WTC11 (cell line): ENCODE results near the gene DISC1.

Experiments used
- CBFB ChIP-seq: sonication (generic); formaldehyde crosslinking; IDR thresholded peaks from 2 replicates; pipeline ENCODE4 v1.8.1; 2022; ENCODE audit warnings: mild to moderate bottlenecking, low read depth, missing genetic modification reagents
- CREM ChIP-seq: sonication (generic); formaldehyde crosslinking; IDR thresholded peaks from 2 replicates; pipeline ENCODE4 v1.8.1; 2022; ENCODE audit warnings: mild to moderate bottlenecking, missing genetic modification reagents, moderate library complexity
- IRF2 ChIP-seq: sonication (generic); formaldehyde crosslinking; IDR thresholded peaks from 2 replicates; pipeline ENCODE4 v1.8.0; 2022; ENCODE audit warnings: low read depth, missing genetic modification reagents, borderline replicate concordance
- NFYB ChIP-seq: sonication (generic); formaldehyde crosslinking; conservative IDR thresholded peaks from 2 replicates; pipeline ENCODE4 v1.8.0; 2022; ENCODE audit warnings: low read depth, missing genetic modification reagents
- NR2C2 ChIP-seq: sonication (generic); formaldehyde crosslinking; IDR thresholded peaks from 2 replicates; pipeline ENCODE4 v1.8.0; 2022; ENCODE audit warnings: mild to moderate bottlenecking, missing genetic modification reagents
- NR3C1 ChIP-seq: sonication (generic); formaldehyde crosslinking; conservative IDR thresholded peaks from 2 replicates; pipeline ENCODE4 v1.8.1; 2023; ENCODE audit warnings: low read depth, mild to moderate bottlenecking, missing genetic modification reagents
- TCF7 ChIP-seq: sonication (generic); formaldehyde crosslinking; IDR thresholded peaks from 2 replicates; pipeline ENCODE4 v1.8.0; 2022; ENCODE audit warnings: mild to moderate bottlenecking, low read depth, missing genetic modification reagents, moderate library complexity
- TEAD4 ChIP-seq: sonication (generic); formaldehyde crosslinking; IDR thresholded peaks from 2 replicates; pipeline ENCODE4 v1.8.0; 2022; ENCODE audit warnings: mild to moderate bottlenecking, missing genetic modification reagents
- TF ChIP-seq, protein P1 (sequence below): sonication (generic); formaldehyde crosslinking; IDR thresholded peaks from 2 replicates; pipeline ENCODE4 v1.8.1; 2023; ENCODE audit warnings: mild to moderate bottlenecking, missing genetic modification reagents, borderline replicate concordance
- TF ChIP-seq, protein P2 (sequence below): fragments of 200-600 bp; IDR thresholded peaks from 2 replicates; pipeline ENCODE4 v1.8.0; 2022; ENCODE audit warnings: antibody characterized with exemption
- TF ChIP-seq, protein P3 (sequence below): sonication (generic); formaldehyde crosslinking; conservative IDR thresholded peaks from 2 replicates; pipeline ENCODE4 v1.8.1; 2022; ENCODE audit warnings: mild to moderate bottlenecking, missing genetic modification reagents
- TF ChIP-seq, protein P4 (sequence below): sonication (generic); formaldehyde crosslinking; IDR thresholded peaks from 2 replicates; pipeline ENCODE4 v1.8.1; 2022; ENCODE audit warnings: low read depth, missing genetic modification reagents, borderline replicate concordance
- TF ChIP-seq, protein P5 (sequence below): sonication (generic); formaldehyde crosslinking; IDR thresholded peaks from 2 replicates; pipeline ENCODE4 v1.8.0; 2022; ENCODE audit warnings: mild to moderate bottlenecking, missing genetic modification reagents
- TF ChIP-seq, protein P6 (sequence below): sonication (generic); formaldehyde crosslinking; IDR thresholded peaks from 2 replicates; pipeline ENCODE4 v1.8.0; 2023; ENCODE audit warnings: missing genetic modification reagents

DNA sequence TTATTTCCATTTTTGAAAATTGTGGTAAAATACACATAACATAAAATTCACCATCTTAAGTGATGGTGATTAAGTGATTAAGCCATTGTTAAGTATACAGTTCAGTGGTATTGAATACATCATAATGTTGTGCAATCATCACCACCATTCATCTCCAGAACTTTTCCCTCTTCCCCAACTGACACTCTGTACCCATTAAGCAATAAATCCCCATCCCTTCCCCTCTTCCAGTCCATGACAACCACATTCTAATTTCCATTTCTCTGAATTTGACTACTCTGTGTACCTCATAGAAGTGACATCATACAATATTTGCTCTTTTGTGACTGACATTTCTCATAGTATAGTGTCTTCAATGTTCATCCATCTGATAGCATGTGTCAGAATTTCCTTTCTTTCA lies 124.8 kb downstream of the DISC1 start:
- TF ChIP-seq, protein P1, sequence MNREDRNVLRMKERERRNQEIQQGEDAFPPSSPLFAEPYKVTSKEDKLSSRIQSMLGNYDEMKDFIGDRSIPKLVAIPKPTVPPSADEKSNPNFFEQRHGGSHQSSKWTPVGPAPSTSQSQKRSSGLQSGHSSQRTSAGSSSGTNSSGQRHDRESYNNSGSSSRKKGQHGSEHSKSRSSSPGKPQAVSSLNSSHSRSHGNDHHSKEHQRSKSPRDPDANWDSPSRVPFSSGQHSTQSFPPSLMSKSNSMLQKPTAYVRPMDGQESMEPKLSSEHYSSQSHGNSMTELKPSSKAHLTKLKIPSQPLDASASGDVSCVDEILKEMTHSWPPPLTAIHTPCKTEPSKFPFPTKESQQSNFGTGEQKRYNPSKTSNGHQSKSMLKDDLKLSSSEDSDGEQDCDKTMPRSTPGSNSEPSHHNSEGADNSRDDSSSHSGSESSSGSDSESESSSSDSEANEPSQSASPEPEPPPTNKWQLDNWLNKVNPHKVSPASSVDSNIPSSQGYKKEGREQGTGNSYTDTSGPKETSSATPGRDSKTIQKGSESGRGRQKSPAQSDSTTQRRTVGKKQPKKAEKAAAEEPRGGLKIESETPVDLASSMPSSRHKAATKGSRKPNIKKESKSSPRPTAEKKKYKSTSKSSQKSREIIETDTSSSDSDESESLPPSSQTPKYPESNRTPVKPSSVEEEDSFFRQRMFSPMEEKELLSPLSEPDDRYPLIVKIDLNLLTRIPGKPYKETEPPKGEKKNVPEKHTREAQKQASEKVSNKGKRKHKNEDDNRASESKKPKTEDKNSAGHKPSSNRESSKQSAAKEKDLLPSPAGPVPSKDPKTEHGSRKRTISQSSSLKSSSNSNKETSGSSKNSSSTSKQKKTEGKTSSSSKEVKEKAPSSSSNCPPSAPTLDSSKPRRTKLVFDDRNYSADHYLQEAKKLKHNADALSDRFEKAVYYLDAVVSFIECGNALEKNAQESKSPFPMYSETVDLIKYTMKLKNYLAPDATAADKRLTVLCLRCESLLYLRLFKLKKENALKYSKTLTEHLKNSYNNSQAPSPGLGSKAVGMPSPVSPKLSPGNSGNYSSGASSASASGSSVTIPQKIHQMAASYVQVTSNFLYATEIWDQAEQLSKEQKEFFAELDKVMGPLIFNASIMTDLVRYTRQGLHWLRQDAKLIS (CRISPR knock-in tag): no peak
- TF ChIP-seq, protein P2, sequence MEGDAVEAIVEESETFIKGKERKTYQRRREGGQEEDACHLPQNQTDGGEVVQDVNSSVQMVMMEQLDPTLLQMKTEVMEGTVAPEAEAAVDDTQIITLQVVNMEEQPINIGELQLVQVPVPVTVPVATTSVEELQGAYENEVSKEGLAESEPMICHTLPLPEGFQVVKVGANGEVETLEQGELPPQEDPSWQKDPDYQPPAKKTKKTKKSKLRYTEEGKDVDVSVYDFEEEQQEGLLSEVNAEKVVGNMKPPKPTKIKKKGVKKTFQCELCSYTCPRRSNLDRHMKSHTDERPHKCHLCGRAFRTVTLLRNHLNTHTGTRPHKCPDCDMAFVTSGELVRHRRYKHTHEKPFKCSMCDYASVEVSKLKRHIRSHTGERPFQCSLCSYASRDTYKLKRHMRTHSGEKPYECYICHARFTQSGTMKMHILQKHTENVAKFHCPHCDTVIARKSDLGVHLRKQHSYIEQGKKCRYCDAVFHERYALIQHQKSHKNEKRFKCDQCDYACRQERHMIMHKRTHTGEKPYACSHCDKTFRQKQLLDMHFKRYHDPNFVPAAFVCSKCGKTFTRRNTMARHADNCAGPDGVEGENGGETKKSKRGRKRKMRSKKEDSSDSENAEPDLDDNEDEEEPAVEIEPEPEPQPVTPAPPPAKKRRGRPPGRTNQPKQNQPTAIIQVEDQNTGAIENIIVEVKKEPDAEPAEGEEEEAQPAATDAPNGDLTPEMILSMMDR: no peak
- TF ChIP-seq NR2C2 (CRISPR knock-in tag) (no peak), TEAD4 (no peak), CBFB (CRISPR knock-in tag) (no peak), NFYB (CRISPR knock-in tag) (no peak), CREM (CRISPR knock-in tag) (no peak), TCF7 (CRISPR knock-in tag) (no peak), NR3C1 (CRISPR knock-in tag) (no peak), IRF2 (no peak)
- TF ChIP-seq, protein P3, sequence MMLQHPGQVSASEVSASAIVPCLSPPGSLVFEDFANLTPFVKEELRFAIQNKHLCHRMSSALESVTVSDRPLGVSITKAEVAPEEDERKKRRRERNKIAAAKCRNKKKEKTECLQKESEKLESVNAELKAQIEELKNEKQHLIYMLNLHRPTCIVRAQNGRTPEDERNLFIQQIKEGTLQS: no peak
- TF ChIP-seq, protein P4, sequence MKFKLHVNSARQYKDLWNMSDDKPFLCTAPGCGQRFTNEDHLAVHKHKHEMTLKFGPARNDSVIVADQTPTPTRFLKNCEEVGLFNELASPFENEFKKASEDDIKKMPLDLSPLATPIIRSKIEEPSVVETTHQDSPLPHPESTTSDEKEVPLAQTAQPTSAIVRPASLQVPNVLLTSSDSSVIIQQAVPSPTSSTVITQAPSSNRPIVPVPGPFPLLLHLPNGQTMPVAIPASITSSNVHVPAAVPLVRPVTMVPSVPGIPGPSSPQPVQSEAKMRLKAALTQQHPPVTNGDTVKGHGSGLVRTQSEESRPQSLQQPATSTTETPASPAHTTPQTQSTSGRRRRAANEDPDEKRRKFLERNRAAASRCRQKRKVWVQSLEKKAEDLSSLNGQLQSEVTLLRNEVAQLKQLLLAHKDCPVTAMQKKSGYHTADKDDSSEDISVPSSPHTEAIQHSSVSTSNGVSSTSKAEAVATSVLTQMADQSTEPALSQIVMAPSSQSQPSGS (CRISPR knock-in tag): no peak
- TF ChIP-seq, protein P5, sequence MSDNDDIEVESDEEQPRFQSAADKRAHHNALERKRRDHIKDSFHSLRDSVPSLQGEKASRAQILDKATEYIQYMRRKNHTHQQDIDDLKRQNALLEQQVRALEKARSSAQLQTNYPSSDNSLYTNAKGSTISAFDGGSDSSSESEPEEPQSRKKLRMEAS (CRISPR knock-in tag): no peak
- TF ChIP-seq, protein P6, sequence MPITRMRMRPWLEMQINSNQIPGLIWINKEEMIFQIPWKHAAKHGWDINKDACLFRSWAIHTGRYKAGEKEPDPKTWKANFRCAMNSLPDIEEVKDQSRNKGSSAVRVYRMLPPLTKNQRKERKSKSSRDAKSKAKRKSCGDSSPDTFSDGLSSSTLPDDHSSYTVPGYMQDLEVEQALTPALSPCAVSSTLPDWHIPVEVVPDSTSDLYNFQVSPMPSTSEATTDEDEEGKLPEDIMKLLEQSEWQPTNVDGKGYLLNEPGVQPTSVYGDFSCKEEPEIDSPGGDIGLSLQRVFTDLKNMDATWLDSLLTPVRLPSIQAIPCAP (CRISPR knock-in tag): no peak
